Esophagus squamous epithelium (tissue), 5 donors: Measurements from ENCODE around the gene ATP11B. TPM values are rescaled to one million over a fixed set of nuclear protein-coding genes. Genes with fewer than 3 reads are reported as not detected.

Experiments used
- DNase-seq: peaks from one replicate; lab custom pipeline; 2025; lab: John Stamatoyannopoulos, UW
- H3K27ac ChIP-seq, 4 donors: fragments of 200-600 bp; sonication (generic); one replicate each; pipeline ENCODE4 v1.5.1; 2016 to 2019; ENCODE audit warnings: mild to moderate bottlenecking in 1 of 4
- H3K27me3 ChIP-seq, 4 donors: fragments of 200-600 bp; sonication (generic); 1 replicate in 3 of 4; 2 replicates in 1 of 4; pipeline versions ENCODE4 v1.5.1 to v1.6.0; 2017 to 2021; ENCODE audit warnings: antibody characterized with exemption in 1 of 4
- H3K36me3 ChIP-seq, 3 donors: fragments of 200-600 bp; sonication (generic); one replicate each; pipeline ENCODE4 v1.5.1; 2016 to 2019
- H3K4me1 ChIP-seq, 3 donors: fragments of 200-600 bp; sonication (generic); one replicate each; pipeline ENCODE4 v1.5.1; 2017 to 2019
- H3K4me3 ChIP-seq, 4 donors: fragments of 200-600 bp; sonication (generic); 1 replicate in 3 of 4; 2 replicates in 1 of 4; pipeline ENCODE4 v1.5.1; 2016 to 2019; ENCODE audit warnings: mild to moderate bottlenecking in 2 of 4, moderate library complexity in 1 of 4
- H3K9me3 ChIP-seq, 3 donors: fragments of 200-600 bp; sonication (generic); one replicate each; pipeline ENCODE4 v1.5.1; 2016 to 2019
- POLR2A ChIP-seq, 4 donors: fragments of 450-650 bp; IDR thresholded peaks; one replicate each; pipeline ENCODE4 v1.6.1; 2017; ENCODE audit warnings: antibody characterized with exemption in 4 of 4, mild to moderate bottlenecking in 4 of 4, moderate library complexity in 3 of 4
- WGBS, 2 donors: methylation state at CpG; one replicate each; pipeline ENCODE4 v1.1.5; 2018; 5-methylcytosine and 5-hydroxymethylcytosine counted together
- intact Hi-C: fragments of 100-400 bp; cut with DNase I; formaldehyde crosslinking; loops from one replicate; pipeline ENCODE4 v1.15.0; 2022
- total RNA-seq, 4 donors: library from RNA; depleted of rRNA; stranded (reverse); fragments of >200 nt; gene quantifications; one replicate each; pipeline ENCODE4 v1.1.0, GENCODE V29; 2016
- TF ChIP-seq, protein P1 (sequence below), 6 experiments: fragments of 450-650 bp in 4 of 6; fragments of 200-600 bp in 2 of 6; sonication (generic) in 2 of 6; IDR thresholded peaks; one replicate each; pipeline ENCODE4 v1.5.1; 2016 to 2019; ENCODE audit warnings: antibody characterized with exemption in 6 of 6, mild to moderate bottlenecking in 4 of 6, moderate library complexity in 4 of 6
- donor health status: DM: yes; HTN: yes; CAD: no.

ATP11B gene
- total RNA-seq, 4 donors from 2014 or later, result 73.3 to 202 (median 132) TPM

DNA sequence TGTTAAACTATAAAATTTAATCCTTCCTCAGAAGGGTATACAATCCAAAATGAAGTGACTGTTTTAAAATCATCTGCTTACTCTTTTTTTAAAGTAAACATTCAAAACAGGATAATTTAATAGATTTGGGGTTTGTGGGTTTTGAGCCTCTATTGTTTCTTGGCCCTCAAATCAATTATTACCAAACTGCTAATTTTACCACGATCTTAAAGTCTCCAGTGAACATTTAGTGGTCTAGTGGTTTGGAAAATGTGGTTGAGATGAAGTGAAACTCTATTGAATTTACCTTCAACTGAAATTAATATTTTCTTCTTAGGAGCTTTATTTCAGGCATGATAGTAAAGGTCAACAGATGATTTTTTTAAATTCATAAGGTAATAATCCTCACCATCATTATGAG lies 11.2 kb upstream of the ATP11B start:
- intact Hi-C loops, result no loop called here
- 68 to 82% methylated on average over 1 of the region's 1 CpG for WGBS, 2 donors
- Histone ChIP-seq H3K27me3 (peaks cover 0 to 27% (median 0%) of the 10 kb centered on the region in 4 donors), H3K27ac (no peak overlapping the region), H3K9me3 (peaks cover 0 to 3% (median 0%) of the 10 kb centered on the region in 3 donors), H3K36me3 (no peaks in the 10 kb centered on the region), H3K4me3 (no peak overlapping the region), H3K4me1 (no peaks in the 10 kb centered on the region)
- DNase-seq, result no peak
- TF ChIP-seq, protein P1, sequence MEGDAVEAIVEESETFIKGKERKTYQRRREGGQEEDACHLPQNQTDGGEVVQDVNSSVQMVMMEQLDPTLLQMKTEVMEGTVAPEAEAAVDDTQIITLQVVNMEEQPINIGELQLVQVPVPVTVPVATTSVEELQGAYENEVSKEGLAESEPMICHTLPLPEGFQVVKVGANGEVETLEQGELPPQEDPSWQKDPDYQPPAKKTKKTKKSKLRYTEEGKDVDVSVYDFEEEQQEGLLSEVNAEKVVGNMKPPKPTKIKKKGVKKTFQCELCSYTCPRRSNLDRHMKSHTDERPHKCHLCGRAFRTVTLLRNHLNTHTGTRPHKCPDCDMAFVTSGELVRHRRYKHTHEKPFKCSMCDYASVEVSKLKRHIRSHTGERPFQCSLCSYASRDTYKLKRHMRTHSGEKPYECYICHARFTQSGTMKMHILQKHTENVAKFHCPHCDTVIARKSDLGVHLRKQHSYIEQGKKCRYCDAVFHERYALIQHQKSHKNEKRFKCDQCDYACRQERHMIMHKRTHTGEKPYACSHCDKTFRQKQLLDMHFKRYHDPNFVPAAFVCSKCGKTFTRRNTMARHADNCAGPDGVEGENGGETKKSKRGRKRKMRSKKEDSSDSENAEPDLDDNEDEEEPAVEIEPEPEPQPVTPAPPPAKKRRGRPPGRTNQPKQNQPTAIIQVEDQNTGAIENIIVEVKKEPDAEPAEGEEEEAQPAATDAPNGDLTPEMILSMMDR (IDR thresholded peaks at IDR 0.05), result no peak
- no peak for TF ChIP-seq POLR2A (IDR thresholded peaks at IDR 0.05)

DNA sequence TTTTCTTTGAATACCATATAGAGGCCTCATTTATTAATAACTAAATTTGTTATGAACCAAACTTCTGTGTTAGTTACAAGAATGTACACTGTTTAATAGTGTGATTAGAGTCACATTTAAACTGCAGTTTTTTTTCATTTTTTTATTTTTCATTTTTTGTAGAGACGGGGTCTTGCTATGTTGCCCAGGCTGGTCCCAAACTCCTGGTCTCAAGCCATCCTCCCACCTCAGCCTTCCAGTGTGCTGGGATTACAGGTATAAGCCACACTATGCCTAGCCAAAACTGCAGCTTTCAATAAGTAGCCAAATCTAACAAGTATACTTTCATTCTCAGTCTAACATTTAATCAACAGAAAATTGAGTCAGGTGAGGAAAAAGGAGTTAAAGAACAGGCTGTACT lies 10.2 kb upstream of the ATP11B start:
- intact Hi-C loops, result no loop called here
- DNase-seq, result no peak

DNA sequence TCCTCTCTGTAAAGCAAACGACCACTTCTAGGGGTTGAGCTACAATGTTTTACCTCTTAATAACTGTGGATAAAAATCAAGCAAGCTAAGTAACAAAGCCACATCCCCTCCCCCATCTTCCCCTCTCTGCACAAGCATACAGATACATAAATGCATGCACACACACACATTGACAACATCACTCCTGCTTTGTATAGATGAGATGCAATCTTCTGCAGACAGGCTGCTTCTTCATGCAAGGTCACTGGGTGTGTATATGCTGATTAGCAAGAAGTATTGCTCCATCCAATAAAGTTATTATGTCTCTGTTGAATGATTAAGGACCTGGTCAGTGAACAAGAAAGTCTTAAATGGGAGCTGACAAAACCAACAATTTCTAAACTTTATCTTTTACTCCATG lies 8.8 kb upstream of the ATP11B start:
- H3K9me3 ChIP-seq, result no peaks in the 10 kb centered on the region
- H3K27me3 ChIP-seq, result peaks cover 0 to 32% (median 0%) of the 10 kb centered on the region in 4 donors
- TF ChIP-seq, protein P1 (IDR thresholded peaks at IDR 0.05), result no peak
- no peak for TF ChIP-seq POLR2A (IDR thresholded peaks at IDR 0.05)
- intact Hi-C loops, result no loop called here
- H3K36me3 ChIP-seq, result no peaks in the 10 kb centered on the region
- no peak overlapping the region for H3K4me3 ChIP-seq
- no peak for DNase-seq
- no peaks in the 10 kb centered on the region for H3K4me1 ChIP-seq
- H3K27ac ChIP-seq, result no peak overlapping the region
- WGBS, 2 donors, result 13 to 33% methylated on average over 1 of the region's 1 CpG

More for the DNA sequence above, 10.2 kb upstream of the ATP11B start:
- Histone ChIP-seq H3K9me3 (no peaks in the 10 kb centered on the region), H3K27me3 (peaks cover 0 to 32% (median 0%) of the 10 kb centered on the region in 4 donors), H3K36me3 (no peaks in the 10 kb centered on the region), H3K4me1 (no peaks in the 10 kb centered on the region), H3K4me3 (no peak overlapping the region), H3K27ac (no peak overlapping the region)
- no peak for TF ChIP-seq POLR2A (IDR thresholded peaks at IDR 0.05)
- TF ChIP-seq, protein P1 (IDR thresholded peaks at IDR 0.05), result no peak
- 92 to 100% methylated on average over 1 of the region's 1 CpG for WGBS, 2 donors

DNA sequence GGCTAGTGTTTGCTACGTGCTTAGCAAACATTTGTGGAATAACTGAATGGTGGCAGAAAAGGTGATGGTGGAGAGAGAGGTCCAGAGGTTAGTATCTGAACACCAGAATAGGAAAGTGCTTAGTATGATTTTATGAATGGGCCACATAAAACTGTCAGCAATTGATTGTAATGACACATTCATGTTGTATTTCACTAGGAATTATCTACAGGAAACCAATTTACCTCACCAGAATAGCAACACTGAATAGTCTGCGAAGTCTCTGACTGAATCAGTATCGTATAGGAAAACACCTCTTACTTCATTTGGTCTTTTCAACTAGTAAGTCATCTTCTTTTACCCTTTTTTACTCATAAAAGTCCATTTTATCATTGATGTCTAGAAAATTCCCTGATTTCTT lies 8.2 kb upstream of the ATP11B start:
- intact Hi-C loops, result no loop called here
- H3K4me1 ChIP-seq, result no peaks in the 10 kb centered on the region
- H3K27me3 ChIP-seq, result peaks cover 0 to 32% (median 0%) of the 10 kb centered on the region in 4 donors
- WGBS, 2 donors, result 78 to 80% methylated on average over 3 of the region's 3 CpGs
- H3K27ac ChIP-seq, result no peak overlapping the region
- no peak for DNase-seq
- H3K4me3 ChIP-seq, result no peak overlapping the region
- TF ChIP-seq POLR2A (IDR thresholded peaks at IDR 0.05), result no peak
- TF ChIP-seq, protein P1 (IDR thresholded peaks at IDR 0.05), result no peak
- no peaks in the 10 kb centered on the region for H3K9me3 ChIP-seq
- no peaks in the 10 kb centered on the region for H3K36me3 ChIP-seq

DNA sequence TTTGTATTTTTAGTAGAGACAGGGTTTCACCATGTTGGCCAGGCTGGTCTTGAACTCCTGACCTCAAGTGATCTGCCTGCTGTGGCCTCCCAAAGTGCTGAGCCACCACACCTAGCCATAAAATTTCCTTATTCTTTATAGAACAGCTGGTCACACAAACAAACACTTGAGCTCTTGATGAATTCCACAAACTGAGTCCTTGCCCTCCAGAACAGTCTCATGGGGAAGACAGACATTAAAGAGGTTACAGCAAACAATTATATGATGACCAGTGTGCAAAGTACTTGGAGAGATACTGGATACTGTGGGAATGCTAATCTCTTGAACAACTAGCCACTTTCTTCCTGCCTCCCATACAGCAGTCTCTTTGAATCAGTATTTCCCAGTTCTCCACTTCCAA lies 7.5 kb upstream of the ATP11B start:
- H3K27me3 ChIP-seq, result peaks cover 0 to 32% (median 0%) of the 10 kb centered on the region in 4 donors
- H3K36me3 ChIP-seq, result no peaks in the 10 kb centered on the region
- H3K9me3 ChIP-seq, result no peaks in the 10 kb centered on the region
- no peak for DNase-seq
- no peak overlapping the region for H3K4me3 ChIP-seq
- intact Hi-C loops, result no loop called here
- TF ChIP-seq POLR2A (IDR thresholded peaks at IDR 0.05), result no peak
- TF ChIP-seq, protein P1 (IDR thresholded peaks at IDR 0.05), result no peak
- no peak overlapping the region for H3K27ac ChIP-seq
- H3K4me1 ChIP-seq, result no peaks in the 10 kb centered on the region
